Fibroblast of lung (primary cell): ENCODE measurements around the gene CLPSL2. TPM values are rescaled to one million over a fixed set of nuclear protein-coding genes. Genes with fewer than 3 reads are reported as not detected.

Experiments used
- DNase-seq, 2 donors: peaks; one replicate each; pipeline versions ENCODE4 v3.0.0 to v3.0.0-alpha.2; 2010; ENCODE audit warnings: low read depth in 2 of 2
- H2AFZ ChIP-seq: 2 replicates; pipeline ENCODE4 v1.5.1; 2012; ENCODE audit warnings: low read length, control low read depth, inconsistent platforms
- H3K27ac ChIP-seq: 2 replicates; pipeline ENCODE4 v1.5.1; 2011; ENCODE audit warnings: low read length, control low read depth; ENCODE audit not compliant: insufficient read depth
- H3K27me3 ChIP-seq: 2 replicates; pipeline ENCODE4 v1.5.1; 2011; ENCODE audit warnings: mild to moderate bottlenecking, low read length; ENCODE audit not compliant: control insufficient read depth, insufficient read depth
- H3K36me3 ChIP-seq: 2 replicates; pipeline ENCODE4 v1.5.1; 2011; ENCODE audit warnings: low read length; ENCODE audit not compliant: control insufficient read depth, insufficient read depth
- H3K4me1 ChIP-seq: 2 replicates; pipeline ENCODE4 v1.5.1; 2011; ENCODE audit warnings: low read length; ENCODE audit not compliant: control insufficient read depth, insufficient read depth; ENCODE audit errors: extremely low read depth
- H3K4me2 ChIP-seq: 2 replicates; pipeline ENCODE4 v1.5.1; 2011; ENCODE audit warnings: low read length, control low read depth; ENCODE audit not compliant: insufficient read depth; ENCODE audit errors: extremely low read depth
- H3K4me3 ChIP-seq, 4 experiments: fragments of 200-600 bp in 1 of 4; sonication (generic) in 1 of 4; replicated peaks in 1 of 4; 2 replicates each; pipeline ENCODE4 v1.5.1; 2011 to 2016; ENCODE audit warnings: low read length in 4 of 4, low read depth in 3 of 4, mild to moderate bottlenecking in 3 of 4, control low read depth in 2 of 4, inconsistent platforms in 1 of 4, mixed read lengths in 1 of 4; ENCODE audit not compliant: insufficient read depth in 1 of 4; ENCODE audit errors: control extremely low read depth in 1 of 4
- H3K79me2 ChIP-seq: 2 replicates; pipeline ENCODE4 v1.5.1; 2012; ENCODE audit warnings: mild to moderate bottlenecking, low read length, inconsistent platforms; ENCODE audit not compliant: control insufficient read depth, insufficient read depth
- H3K9ac ChIP-seq: 2 replicates; pipeline ENCODE4 v1.5.1; 2011; ENCODE audit warnings: mild to moderate bottlenecking, low read length, control low read depth; ENCODE audit not compliant: insufficient read depth
- H3K9me3 ChIP-seq: 2 replicates; pipeline ENCODE4 v1.5.1; 2012; ENCODE audit warnings: low read depth, low read length; ENCODE audit not compliant: control insufficient read depth, insufficient read depth
- H4K20me1 ChIP-seq: 2 replicates; pipeline ENCODE4 v1.5.1; 2011; ENCODE audit warnings: low read length; ENCODE audit not compliant: control insufficient read depth, insufficient read depth; ENCODE audit errors: extremely low read depth
- EZH2 ChIP-seq: IDR thresholded peaks from 2 replicates; pipeline ENCODE4 v1.5.1; 2012; ENCODE audit warnings: low read length, control low read depth, mild to moderate bottlenecking; ENCODE audit errors: missing control alignments
- polyA plus RNA-seq, 2 donors: library from polyadenylated mRNA; depleted of rRNA in 1 of 2; stranded (reverse) in 1 of 2; unstranded in 1 of 2; fragments of >200 nt; gene quantifications; 2 replicates each; pipeline ENCODE4 v1.2.1, GENCODE V29; 2011 to 2012; ENCODE audit warnings: missing spikeins in 1 of 2
- total RNA-seq: library from RNA; depleted of rRNA; stranded (reverse); fragments of >200 nt; gene quantifications from 2 replicates; pipeline ENCODE4 v1.2.1, GENCODE V29; 2014
- TF ChIP-seq, protein P1 (sequence below), 2 donors: IDR thresholded peaks in 1 of 2; conservative IDR thresholded peaks in 1 of 2; 1 replicate in 1 of 2; 2 replicates in 1 of 2; pipeline ENCODE4 v1.5.1; 2011 to 2012; ENCODE audit warnings: low read length in 2 of 2, control low read depth in 1 of 2, inconsistent platforms in 1 of 2, low read depth in 1 of 2, mild to moderate bottlenecking in 1 of 2

Gene CLPSL2
- total and polyA plus RNA-seq, 2 donors (not counting 1 experiment from before 2014, with no cell fraction given) = not detected

DNA sequence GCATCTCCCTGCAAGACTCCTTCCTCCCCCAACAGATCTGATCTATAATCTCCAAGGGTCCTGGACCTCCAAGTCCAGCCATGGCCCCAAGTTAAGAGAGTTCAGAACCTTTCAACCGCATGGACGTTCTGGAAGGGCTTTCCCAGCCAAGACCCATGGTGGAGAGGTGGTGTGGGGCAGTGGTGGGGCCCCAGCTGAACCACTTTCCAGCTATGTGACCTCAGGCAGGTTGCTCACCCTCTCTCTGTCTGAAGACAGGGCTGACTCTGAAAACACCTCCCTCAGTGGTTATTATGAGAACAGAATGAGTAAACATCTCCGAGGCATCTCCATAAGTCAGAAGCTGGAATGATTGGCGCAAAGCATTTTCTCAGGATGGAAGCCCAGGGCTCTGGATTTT lies 19.8 kb downstream of the CLPSL2 start:
- no peak overlapping the region for H3K4me2 ChIP-seq
- H2AFZ ChIP-seq = no peak overlapping the region
- H3K4me3 ChIP-seq = no peak overlapping the region
- H3K27ac ChIP-seq = no peak overlapping the region
- peaks cover 3% of the 10 kb centered on the region for H3K27me3 ChIP-seq
- no peaks in the 10 kb centered on the region for H3K36me3 ChIP-seq
- H3K9ac ChIP-seq = no peak overlapping the region
- no peak for TF ChIP-seq EZH2
- TF ChIP-seq, protein P1, sequence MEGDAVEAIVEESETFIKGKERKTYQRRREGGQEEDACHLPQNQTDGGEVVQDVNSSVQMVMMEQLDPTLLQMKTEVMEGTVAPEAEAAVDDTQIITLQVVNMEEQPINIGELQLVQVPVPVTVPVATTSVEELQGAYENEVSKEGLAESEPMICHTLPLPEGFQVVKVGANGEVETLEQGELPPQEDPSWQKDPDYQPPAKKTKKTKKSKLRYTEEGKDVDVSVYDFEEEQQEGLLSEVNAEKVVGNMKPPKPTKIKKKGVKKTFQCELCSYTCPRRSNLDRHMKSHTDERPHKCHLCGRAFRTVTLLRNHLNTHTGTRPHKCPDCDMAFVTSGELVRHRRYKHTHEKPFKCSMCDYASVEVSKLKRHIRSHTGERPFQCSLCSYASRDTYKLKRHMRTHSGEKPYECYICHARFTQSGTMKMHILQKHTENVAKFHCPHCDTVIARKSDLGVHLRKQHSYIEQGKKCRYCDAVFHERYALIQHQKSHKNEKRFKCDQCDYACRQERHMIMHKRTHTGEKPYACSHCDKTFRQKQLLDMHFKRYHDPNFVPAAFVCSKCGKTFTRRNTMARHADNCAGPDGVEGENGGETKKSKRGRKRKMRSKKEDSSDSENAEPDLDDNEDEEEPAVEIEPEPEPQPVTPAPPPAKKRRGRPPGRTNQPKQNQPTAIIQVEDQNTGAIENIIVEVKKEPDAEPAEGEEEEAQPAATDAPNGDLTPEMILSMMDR (conservative IDR thresholded peaks at IDR 0.05 in 1 of 2, IDR thresholded peaks at IDR 0.05 in 1 of 2; ENCODE audit: low read depth in 1 of 2, low read length in 2 of 2) = no peak
- H3K4me1 ChIP-seq = no peaks in the 10 kb centered on the region
- H3K79me2 ChIP-seq = no peaks in the 10 kb centered on the region
- H3K9me3 ChIP-seq = no peaks in the 10 kb centered on the region
- no peaks in the 10 kb centered on the region for H4K20me1 ChIP-seq
- DNase-seq = no peak

DNA sequence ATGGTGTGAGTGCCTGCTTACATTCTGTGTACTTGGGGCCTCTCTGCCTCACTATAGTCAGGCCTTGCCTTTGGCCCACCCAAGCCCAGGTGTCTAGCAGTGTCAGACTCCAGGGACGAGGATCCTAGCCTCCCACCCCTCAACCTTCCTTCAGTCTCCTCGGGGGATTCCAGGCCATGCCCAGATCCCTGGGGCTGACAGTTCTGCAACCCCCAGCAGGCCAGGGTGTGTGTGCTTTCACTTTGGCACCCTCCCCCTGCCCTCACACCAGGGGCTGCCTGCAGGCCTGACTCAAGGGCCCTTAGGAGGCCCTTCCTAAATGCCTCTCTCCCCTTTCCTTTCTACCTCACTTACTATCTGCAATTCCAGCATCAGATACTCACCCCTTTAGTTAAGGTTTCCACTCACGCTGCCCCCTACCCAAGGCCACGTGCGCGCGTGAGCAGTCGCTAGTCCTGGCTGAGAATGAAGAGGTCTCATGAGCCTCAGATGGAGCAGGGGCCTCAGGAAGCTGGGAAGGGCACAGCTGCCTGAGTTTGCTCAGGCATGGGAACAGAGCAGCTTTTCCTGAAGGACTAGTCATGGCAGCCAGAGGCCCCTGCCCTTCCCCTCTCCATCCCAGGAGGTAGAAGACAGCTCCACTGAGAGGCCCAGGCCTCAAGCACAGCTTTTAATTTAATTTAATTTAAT lies 21.6 kb downstream of the CLPSL2 start:
- Histone ChIP-seq H2AFZ (no peak overlapping the region), H3K4me3 (no peak overlapping the region), H4K20me1 (no peaks in the 10 kb centered on the region), H3K4me1 (no peaks in the 10 kb centered on the region), H3K27me3 (peaks cover 3% of the 10 kb centered on the region), H3K36me3 (no peaks in the 10 kb centered on the region), H3K27ac (no peak overlapping the region), H3K79me2 (no peaks in the 10 kb centered on the region), H3K9me3 (no peaks in the 10 kb centered on the region), H3K9ac (no peak overlapping the region), H3K4me2 (no peak overlapping the region)
- no peak for TF ChIP-seq EZH2
- TF ChIP-seq, protein P1 (conservative IDR thresholded peaks at IDR 0.05 in 1 of 2, IDR thresholded peaks at IDR 0.05 in 1 of 2; ENCODE audit: low read depth in 1 of 2, low read length in 2 of 2) = no peak
- no peak for DNase-seq

DNA sequence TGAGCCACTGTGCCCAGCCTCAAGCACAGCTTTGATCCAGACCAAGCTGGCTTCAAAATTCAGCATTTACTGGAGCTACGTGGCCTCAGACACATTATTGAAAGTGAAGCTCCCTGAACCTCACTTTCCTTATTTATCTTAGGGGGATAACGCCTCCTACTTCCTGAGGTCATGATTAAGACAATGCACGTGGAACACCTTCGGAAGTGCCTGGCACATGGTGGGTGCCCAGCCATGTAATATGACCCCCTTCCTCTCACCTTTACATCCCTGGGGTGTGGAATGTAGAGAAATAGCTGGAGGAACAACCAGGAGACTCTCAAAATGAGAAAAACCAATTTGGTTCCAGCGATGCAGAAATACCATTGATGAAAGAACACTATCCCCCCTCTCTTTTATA lies 22.3 kb downstream of the CLPSL2 start:
- Histone ChIP-seq H3K27ac (no peak overlapping the region), H3K4me1 (no peaks in the 10 kb centered on the region), H3K9ac (no peak overlapping the region), H4K20me1 (no peaks in the 10 kb centered on the region), H2AFZ (no peak overlapping the region), H3K79me2 (no peaks in the 10 kb centered on the region), H3K4me2 (no peak overlapping the region), H3K9me3 (no peaks in the 10 kb centered on the region), H3K4me3 (no peak overlapping the region), H3K36me3 (no peaks in the 10 kb centered on the region), H3K27me3 (peaks cover 3% of the 10 kb centered on the region)
- DNase-seq = no peak
- TF ChIP-seq EZH2 = no peak
- TF ChIP-seq, protein P1 (conservative IDR thresholded peaks at IDR 0.05 in 1 of 2, IDR thresholded peaks at IDR 0.05 in 1 of 2; ENCODE audit: low read depth in 1 of 2, low read length in 2 of 2) = no peak
